A204.1 (cell line): ENCODE data around the gene MFAP4.
"Not testable (repeated sequence)": the region's sequence is repeated elsewhere in the genome, so short reads cannot be mapped to it uniquely, and the experiment has no call there.

ENCODE experiments used
- FAIRE-seq: peaks from 2 replicates; lab custom pipeline; 2012; peaks lifted over from hg19 to GRCh38; lab: Jason Lieb, UNC

The MFAP4 gene

DNA sequence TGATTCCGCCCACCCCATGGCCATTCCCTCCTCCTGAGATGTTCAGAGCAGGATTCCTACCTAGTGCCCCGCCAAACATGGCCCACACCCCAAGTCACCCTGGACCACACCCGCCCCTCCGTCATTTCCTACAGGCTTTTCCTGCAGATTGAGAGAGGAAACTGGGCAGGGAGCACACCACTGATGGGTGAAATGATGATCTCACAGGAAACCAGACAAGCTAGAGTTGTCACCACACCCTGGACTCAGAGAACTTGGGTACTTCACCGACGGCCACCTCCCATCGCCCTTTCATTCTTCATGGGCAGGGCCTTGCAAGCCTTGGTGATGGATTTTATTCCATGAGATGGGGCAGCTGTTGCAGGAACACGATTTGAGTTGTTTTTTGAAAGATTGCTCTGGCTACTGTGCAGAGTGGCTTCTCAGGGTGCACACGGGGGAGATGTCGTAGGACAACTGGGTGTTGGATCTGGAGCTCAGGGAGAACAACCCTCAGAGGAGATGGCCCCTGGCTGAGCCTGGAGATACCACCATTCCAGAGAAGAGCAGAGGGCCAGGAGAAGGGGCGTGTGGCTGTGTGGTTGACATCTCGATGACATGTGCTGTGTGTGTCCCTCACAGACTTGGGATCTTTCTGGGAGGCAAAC is 17.0 kb downstream of the MFAP4 start:
- FAIRE-seq: no peak

DNA sequence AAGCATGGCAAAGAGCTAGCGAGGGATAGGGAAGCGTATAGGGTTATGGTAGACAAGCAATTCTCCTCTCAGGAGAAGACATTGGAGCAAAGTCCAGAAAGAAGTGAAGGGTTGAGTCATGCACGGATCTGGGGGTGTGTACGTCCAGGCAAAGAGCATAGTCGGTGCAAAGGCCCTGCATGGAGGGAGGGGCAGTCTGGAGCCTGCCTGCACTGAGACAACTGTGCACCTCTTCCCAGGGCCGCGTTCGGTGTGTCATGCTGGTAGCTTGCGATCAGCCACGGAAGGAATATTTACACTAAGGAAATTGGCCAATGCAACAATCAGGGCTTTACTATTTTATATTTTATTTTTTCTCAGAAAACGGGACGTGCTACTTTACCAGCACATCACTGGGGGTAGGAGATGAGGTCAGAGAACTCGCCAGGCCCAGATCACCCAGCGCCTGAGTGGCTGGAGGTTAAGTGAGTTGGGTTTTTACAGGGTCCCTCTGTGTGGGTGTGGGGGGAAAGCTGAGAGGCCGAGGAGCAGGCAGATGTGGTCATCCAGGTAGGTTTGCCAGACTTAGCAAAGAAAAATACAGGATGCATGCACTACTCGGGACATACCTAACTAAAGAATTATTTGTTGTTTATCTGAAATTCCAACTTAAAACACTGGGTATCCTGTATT is 17.7 kb downstream of the MFAP4 start:
- no peak for FAIRE-seq

DNA sequence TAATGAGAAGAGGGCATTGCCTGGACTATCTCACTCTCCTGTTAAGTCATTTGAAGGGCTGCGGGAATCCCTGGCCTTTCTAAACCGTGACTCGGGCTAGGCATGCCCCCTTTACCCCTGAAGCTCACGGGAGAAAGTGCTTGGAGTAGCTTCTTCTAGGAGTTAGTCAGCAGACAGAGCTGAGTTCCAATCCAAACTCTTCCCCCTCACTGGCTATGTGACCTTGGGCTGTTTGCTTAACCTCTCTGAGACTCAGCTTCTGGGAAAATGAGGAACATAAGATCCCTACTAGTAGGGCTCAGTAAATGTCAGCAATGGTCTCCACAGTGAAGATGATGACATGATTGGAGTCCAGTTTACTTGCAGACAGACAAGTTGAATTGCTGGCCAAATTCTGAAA is 18.8 kb downstream of the MFAP4 start:
- FAIRE-seq: no peak

- FAIRE-seq: no peak
These were observed 20.4 kb downstream of the MFAP4 start for GRCh38 chr17:19366637-19366972.

- no peak for FAIRE-seq
These were observed 21.0 kb downstream of the MFAP4 start for GRCh38 chr17:19365833-19366636.

- FAIRE-seq: no peak
These were observed 21.5 kb downstream of the MFAP4 start for GRCh38 chr17:19365499-19365817.

DNA sequence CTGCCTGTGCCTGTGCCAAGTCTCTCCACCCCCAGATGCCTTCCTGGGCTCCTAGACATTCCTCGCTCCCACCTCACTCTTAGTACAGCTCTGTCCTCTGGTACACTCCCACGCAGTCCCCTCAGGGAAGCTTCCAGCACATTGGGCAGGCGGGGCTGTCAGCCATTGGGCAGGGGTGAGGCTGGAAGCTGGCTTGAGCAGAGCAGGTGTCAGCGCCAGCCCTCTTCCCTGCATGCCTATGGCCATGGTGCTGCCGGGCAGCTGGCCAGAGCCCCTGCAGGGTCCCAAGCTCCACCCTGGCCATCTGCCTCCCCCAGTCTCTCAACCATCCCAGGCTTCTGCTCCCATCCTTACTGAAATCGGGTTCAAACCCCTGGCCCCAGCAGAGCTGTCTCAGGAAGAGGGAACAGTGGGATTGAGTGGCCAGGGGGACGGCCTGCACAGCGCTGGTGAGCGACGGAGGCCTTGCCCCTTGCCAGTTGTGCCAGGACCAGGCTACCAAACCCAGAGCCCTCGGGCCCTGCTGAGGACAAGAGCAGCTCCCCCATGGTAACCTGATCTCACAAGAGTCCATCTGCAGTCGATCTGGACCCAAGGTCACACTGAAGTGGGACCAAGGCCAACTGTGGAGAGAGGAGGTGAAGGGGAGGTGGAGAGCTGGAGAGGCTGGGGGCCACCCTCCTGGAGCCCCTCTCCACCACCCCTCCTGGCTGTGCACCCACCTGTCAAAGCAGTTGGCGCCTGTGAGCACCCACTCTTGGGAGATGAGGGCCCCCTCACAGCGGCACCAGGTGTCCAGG is 22.1 kb downstream of the MFAP4 start:
- no peak for FAIRE-seq

- no peak for FAIRE-seq
These were observed 23.4 kb downstream of the MFAP4 start for GRCh38 chr17:19363460-19364035.

- FAIRE-seq: no peak
These were observed 23.9 kb downstream of the MFAP4 start for GRCh38 chr17:19363114-19363438.

DNA sequence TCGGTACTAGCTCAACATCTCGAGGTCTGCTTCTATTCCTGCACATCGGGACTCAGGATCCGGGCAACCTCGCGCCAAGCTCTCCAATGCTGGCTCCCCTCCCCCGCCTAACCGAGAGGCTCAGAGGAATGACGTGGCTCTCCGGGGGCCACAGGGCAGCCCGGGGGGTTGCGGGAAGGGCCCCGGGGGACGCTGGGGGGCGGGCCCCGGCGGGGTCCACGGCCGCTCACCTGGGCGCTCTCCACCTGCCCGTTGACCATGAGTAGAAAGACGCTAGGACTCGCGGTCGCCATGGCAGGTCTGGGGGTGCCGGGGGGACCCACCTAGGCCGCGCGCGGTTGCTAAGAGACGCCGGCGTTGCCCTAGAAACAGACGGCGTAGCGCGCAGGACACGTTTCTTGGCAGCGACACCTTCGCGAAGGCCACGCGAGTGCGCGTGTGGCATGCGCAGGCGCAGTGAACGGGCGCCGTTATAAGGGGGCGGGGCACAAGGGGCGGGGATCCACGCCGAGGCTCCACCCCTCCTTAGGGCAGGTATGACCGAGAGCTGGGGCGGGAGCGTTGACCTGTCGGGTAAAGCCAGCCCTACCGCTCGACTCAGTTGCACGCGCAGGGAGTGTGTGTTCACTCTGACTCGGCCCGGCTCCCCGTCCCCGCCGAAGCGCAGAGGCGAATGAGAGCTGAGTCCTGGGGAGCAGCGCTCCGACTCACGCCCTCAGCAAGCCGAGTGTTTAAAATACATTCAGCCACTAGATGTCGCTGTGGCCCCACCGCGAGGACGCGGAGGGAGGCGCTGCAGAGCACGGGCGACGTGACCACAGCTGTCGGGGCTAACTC is 24.5 kb downstream of the MFAP4 start, which contains the start of gene B9D1:
Gene B9D1 (minus strand): TSS at position 447 of the 837 bp plus-strand sequence. CDS start 154 bp downstream, at position 293.
- FAIRE-seq: no peak

DNA sequence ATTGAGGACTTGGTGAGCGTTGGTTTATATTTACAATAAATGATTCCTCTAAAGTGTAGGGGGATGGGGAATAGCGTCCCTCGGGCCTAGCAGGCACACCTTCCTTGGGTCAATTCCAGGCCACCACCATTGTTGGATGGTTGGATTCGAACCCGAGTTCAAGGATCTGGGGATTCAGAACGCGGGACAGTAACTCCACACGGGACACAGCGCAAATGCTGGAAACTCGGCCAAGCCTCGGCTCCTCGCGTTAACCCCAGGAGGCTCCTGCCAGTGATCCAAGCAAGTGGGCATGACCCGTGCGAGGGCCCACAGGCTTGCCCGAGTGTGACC is 25.1 kb downstream of the MFAP4 start:
- FAIRE-seq: no peak

- FAIRE-seq: no peak
These were observed 25.7 kb downstream of the MFAP4 start for GRCh38 chr17:19361326-19361725.

- no peak for FAIRE-seq
These were observed 26.2 kb downstream of the MFAP4 start for GRCh38 chr17:19360772-19361171.

- no peak for FAIRE-seq
These were observed 27.1 kb downstream of the MFAP4 start for GRCh38 chr17:19359856-19360255.

GRCh38 chr17:19359151-19359550 is 27.8 kb downstream of the MFAP4 start:
- no peak for FAIRE-seq

DNA sequence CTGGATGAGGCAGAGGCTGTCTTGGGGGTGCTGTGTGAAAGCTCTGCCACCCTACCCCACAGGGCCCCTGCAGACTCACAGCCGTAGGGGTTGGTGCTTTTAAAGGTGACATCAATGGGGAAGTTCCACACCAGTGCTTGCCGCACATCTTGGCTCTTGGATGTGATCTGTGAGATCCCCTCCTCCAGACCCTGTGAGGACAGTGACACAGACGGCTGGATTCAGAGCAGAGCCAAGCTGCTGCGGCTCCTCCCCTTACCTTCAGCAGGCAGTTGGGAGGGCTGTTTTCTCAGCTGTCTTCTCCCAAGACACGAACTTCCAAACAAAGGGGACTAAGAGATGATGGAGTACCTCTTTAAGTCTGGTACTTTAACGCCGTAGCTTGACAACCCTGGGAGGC is 29.2 kb downstream of the MFAP4 start:
- no peak for FAIRE-seq

DNA sequence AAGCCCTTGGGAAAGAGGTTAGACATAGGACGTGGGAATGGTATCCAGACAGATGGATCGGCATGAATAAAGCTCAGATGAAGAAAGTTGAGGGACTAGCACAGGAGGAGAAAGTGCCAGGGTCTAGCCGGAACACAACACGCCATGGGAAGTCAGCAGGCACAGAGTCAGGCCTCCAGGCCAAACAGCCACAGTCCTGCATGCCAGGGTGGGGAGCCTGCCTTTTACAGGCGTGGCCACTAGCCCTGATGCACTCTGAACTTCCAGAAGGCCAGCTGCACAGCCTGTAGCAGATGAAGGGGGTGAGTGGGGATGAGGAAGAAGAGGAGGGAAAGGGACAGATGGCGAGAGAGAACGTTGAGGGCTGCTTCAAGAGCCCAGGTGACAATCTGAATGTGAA is 29.6 kb downstream of the MFAP4 start:
- no peak for FAIRE-seq

DNA sequence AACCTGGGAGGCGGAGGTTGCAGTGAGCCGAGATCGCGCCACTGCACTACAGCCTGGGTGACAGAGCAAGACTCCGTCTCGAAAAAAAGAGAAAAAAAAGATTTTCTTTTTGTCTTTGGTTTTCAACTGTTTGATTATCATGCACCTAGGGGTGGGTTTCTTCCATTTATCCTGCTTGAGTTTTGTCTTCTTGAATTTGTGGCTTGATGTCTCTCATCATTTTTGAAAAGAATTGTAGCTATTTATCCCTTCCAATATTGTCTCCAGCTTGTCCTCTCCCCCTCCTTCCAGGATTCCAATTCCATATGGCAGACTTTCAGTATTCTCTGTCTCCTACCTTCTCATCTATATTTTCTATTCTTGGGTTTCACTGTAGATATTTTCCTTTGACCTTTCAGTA is 32.2 kb downstream of the MFAP4 start:
- FAIRE-seq: no peak

DNA sequence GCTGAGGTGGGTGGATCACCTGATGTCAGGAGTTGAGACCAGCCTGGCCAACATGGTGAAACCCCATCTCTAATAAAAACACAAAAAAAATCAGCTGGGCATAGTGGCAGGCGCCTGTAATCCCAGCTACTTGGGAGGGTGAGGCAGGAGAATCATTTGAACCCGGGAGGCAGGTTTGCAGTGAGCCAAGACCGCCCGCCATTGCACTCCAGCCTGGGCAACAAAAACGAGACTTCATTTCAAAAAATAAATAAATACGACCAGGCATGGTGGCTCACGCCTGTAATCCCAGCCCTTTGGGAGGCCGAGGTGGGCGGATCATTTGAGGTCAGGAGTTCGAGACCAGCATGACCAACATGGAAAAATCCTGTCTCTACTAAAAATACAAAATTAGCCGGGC is 33.6 kb downstream of the MFAP4 start:
- FAIRE-seq: not testable (repeated sequence)

DNA sequence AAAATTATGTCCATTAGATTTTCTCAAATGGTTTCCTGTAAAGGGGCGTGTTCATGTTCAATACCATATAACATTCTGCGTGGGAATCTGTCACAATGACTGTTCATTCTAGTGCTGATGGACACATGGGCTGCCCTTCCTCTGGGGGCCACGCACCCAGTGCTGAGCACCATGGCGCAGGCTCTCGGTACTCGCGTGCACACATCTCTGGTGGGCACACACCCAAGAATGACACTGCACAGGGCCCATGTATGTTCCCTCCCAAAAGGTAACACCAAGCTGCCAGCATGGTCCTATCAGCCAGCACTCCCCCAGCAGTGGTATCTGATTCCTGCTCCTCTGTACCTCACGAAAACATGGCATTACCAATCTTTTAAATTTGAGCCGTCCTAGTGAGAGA is 38.2 kb downstream of the MFAP4 start:
- FAIRE-seq: no peak

GRCh38 chr17:19348081-19348650 is 38.8 kb downstream of the MFAP4 start:
- FAIRE-seq: no peak
